ENCODE data around the gene B2M.

B2M gene

GRCh38 chr15:44763187-44763586, 51.9 kb downstream of the B2M start:
- TF ChIP-seq CTCF (IDR thresholded peaks at IDR 0.05; ENCODE audit: low read depth, low read length) (no peak), POLR2A (IDR thresholded peaks at IDR 0.05; ENCODE audit: extremely low read depth, insufficient read length) (no peak), MAX (IDR thresholded peaks at IDR 0.05; ENCODE audit: low read depth, low read length) (no peak), MYC (IDR thresholded peaks at IDR 0.05; ENCODE audit: low read depth, low read length) (no peak)
- H3K4me3 ChIP-seq (ENCODE audit: low read depth, low read length) = no peak overlapping the region
- DNase-seq (ENCODE audit: low read depth) = no peak

GRCh38 chr15:44763848-44764247, 52.5 kb downstream of the B2M start:
- no peak overlapping the region for H3K4me3 ChIP-seq (ENCODE audit: low read depth, low read length)
- no peak for DNase-seq (ENCODE audit: low read depth)
- TF ChIP-seq MYC (IDR thresholded peaks at IDR 0.05; ENCODE audit: low read depth, low read length) (no peak), POLR2A (IDR thresholded peaks at IDR 0.05; ENCODE audit: extremely low read depth, insufficient read length) (no peak), MAX (IDR thresholded peaks at IDR 0.05; ENCODE audit: low read depth, low read length) (no peak), CTCF (IDR thresholded peaks at IDR 0.05; ENCODE audit: low read depth, low read length) (no peak)

- no peak overlapping the region for H3K4me3 ChIP-seq (ENCODE audit: low read depth, low read length)
- TF ChIP-seq MYC (IDR thresholded peaks at IDR 0.05; ENCODE audit: low read depth, low read length) (no peak), MAX (IDR thresholded peaks at IDR 0.05; ENCODE audit: low read depth, low read length) (no peak), POLR2A (IDR thresholded peaks at IDR 0.05; ENCODE audit: extremely low read depth, insufficient read length) (no peak), CTCF (IDR thresholded peaks at IDR 0.05; ENCODE audit: low read depth, low read length) (no peak)
- DNase-seq (ENCODE audit: low read depth) = no peak
These were observed 53.7 kb downstream of the B2M start for GRCh38 chr15:44765036-44765435.

All from NB4 (cell line).